Breast epithelium (tissue), 3 donors: ENCODE results near the gene BTBD6.

Experiments used
- POLR2A ChIP-seq: fragments of 450-650 bp; IDR thresholded peaks from one replicate; pipeline ENCODE4 v1.6.1; 2016; ENCODE audit warnings: antibody characterized with exemption, mild to moderate bottlenecking, moderate library complexity
- POLR2AphosphoS5 ChIP-seq, 3 donors: sonication (generic); formaldehyde crosslinking; IDR thresholded peaks; one replicate each; pipeline ENCODE4 v1.6.1; 2017; ENCODE audit warnings: antibody characterized with exemption in 3 of 3
- TF ChIP-seq, protein P1 (sequence below), 3 donors: fragments of 450-650 bp; IDR thresholded peaks; one replicate each; pipeline ENCODE4 v1.5.1; 2016 to 2017; ENCODE audit warnings: antibody characterized with exemption in 3 of 3, mild to moderate bottlenecking in 3 of 3, moderate library complexity in 3 of 3

DNA sequence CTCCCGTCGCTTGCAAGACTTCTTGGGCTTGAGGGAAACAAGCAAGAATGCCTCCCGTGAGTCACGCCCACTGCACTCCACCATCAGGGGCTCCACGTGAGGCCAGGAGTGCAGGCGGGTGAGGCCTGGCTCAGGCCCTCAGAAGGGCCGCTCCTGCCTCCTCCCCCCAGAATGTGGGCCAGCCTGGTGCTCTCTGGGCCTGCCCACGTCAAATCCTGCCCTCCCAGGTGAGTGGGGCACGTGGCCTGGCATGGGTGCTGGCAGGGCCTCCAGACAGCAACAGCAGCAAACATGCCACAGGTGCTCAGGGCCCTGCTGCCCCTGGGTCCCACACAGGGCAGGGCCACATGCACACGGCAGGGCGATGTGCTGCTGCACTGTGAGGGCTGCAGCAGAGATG lies 30.6 kb upstream of the BTBD6 start:
- TF ChIP-seq POLR2AphosphoS5 (IDR thresholded peaks at IDR 0.05) (no peak), POLR2A (no peak)
- TF ChIP-seq, protein P1, sequence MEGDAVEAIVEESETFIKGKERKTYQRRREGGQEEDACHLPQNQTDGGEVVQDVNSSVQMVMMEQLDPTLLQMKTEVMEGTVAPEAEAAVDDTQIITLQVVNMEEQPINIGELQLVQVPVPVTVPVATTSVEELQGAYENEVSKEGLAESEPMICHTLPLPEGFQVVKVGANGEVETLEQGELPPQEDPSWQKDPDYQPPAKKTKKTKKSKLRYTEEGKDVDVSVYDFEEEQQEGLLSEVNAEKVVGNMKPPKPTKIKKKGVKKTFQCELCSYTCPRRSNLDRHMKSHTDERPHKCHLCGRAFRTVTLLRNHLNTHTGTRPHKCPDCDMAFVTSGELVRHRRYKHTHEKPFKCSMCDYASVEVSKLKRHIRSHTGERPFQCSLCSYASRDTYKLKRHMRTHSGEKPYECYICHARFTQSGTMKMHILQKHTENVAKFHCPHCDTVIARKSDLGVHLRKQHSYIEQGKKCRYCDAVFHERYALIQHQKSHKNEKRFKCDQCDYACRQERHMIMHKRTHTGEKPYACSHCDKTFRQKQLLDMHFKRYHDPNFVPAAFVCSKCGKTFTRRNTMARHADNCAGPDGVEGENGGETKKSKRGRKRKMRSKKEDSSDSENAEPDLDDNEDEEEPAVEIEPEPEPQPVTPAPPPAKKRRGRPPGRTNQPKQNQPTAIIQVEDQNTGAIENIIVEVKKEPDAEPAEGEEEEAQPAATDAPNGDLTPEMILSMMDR (IDR thresholded peaks at IDR 0.05) = no peak
